ENCODE results near the gene GABPA.

The GABPA gene

GRCh38 chr21:25722631-25723030 lies 12.1 kb upstream of the GABPA start:
- ChIA-PET CTCF (interaction anchor here (1.1 kb wide), 1 partner anchor 15 kb away, joined by 4 read pairs; no protein-coding TSS in a partner anchor), POLR2A (no interaction called here)
- Histone ChIP-seq H3K4me1 (ENCODE audit: control insufficient read depth, insufficient read depth, low read length) (peaks cover 4% of the 10 kb centered on the region; the same call in 1 of the 2 replicates), H3K9me3 (ENCODE audit: control insufficient read depth, insufficient read depth, low read depth, low read length) (no peaks in the 10 kb centered on the region), H3K36me3 (ENCODE audit: control insufficient read depth in 2 of 2, insufficient read depth in 1 of 2, low read length in 2 of 2) (peaks cover 37 to 57% of the 10 kb centered on the region in 2 experiments), H3K4me3 (ENCODE audit: low read depth, low read length) (no peak overlapping the region), H3K27ac (ENCODE audit: extremely low read depth, low read depth, low read length) (no peak overlapping the region)
- TF ChIP-seq ZNF26 (tag by site-specific recombination; IDR thresholded peaks at IDR 0.05) (no peak), ZNF174 (tag by site-specific recombination; IDR thresholded peaks at IDR 0.05) (no peak), ZNF670 (tag by site-specific recombination; IDR thresholded peaks at IDR 0.05; ENCODE audit: low read depth) (no peak), ZNF211 (tag by site-specific recombination; IDR thresholded peaks at IDR 0.05; ENCODE audit: low read depth) (no peak), ZNF398 (tag by site-specific recombination; IDR thresholded peaks at IDR 0.05) (no peak), ZNF10 (tag by site-specific recombination; IDR thresholded peaks at IDR 0.05) (no peak), ZNF184 (tag by site-specific recombination; IDR thresholded peaks at IDR 0.05) (no peak), IKZF3 (tag by site-specific recombination; IDR thresholded peaks at IDR 0.05) (no peak), ZSCAN18 (tag by site-specific recombination; IDR thresholded peaks at IDR 0.05) (no peak), ZNF138 (tag by site-specific recombination; IDR thresholded peaks at IDR 0.05; ENCODE audit: borderline replicate concordance) (no peak), ZNF48 (tag by site-specific recombination; IDR thresholded peaks at IDR 0.05) (no peak), ZNF366 (tag by site-specific recombination; conservative IDR thresholded peaks at IDR 0.05) (no peak), ZSCAN4 (tag by site-specific recombination; IDR thresholded peaks at IDR 0.05) (no peak), HOXC10 (CRISPR knock-in tag; IDR thresholded peaks at IDR 0.05) (no peak), KLF9 (tag by site-specific recombination; IDR thresholded peaks at IDR 0.05; ENCODE audit: low read depth) (no peak), ZNF132 (tag by site-specific recombination; IDR thresholded peaks at IDR 0.05; ENCODE audit: borderline replicate concordance) (no peak), ZNF23 (tag by site-specific recombination; IDR thresholded peaks at IDR 0.05; ENCODE audit: borderline replicate concordance) (no peak), BCL6B (tag by site-specific recombination; IDR thresholded peaks at IDR 0.05) (no peak), ZNF274 (IDR thresholded peaks at IDR 0.05; ENCODE audit: low read length) (no peak), ZNF274 (tag by site-specific recombination; IDR thresholded peaks at IDR 0.05; ENCODE audit: borderline replicate concordance) (no peak)
- TF ChIP-seq, protein P1, sequence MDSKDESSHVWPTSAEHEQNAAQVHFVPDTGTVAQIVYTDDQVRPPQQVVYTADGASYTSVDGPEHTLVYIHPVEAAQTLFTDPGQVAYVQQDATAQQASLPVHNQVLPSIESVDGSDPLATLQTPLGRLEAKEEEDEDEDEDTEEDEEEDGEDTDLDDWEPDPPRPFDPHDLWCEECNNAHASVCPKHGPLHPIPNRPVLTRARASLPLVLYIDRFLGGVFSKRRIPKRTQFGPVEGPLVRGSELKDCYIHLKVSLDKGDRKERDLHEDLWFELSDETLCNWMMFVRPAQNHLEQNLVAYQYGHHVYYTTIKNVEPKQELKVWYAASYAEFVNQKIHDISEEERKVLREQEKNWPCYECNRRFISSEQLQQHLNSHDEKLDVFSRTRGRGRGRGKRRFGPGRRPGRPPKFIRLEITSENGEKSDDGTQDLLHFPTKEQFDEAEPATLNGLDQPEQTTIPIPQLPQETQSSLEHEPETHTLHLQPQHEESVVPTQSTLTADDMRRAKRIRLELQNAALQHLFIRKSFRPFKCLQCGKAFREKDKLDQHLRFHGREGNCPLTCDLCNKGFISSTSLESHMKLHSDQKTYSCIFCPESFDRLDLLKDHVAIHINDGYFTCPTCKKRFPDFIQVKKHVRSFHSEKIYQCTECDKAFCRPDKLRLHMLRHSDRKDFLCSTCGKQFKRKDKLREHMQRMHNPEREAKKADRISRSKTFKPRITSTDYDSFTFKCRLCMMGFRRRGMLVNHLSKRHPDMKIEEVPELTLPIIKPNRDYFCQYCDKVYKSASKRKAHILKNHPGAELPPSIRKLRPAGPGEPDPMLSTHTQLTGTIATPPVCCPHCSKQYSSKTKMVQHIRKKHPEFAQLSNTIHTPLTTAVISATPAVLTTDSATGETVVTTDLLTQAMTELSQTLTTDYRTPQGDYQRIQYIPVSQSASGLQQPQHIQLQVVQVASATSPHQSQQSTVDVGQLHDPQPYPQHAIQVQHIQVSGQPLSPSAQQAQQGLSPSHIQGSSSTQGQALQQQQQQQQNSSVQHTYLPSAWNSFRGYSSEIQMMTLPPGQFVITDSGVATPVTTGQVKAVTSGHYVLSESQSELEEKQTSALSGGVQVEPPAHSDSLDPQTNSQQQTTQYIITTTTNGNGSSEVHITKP (tag by site-specific recombination; IDR thresholded peaks at IDR 0.05), result no peak

All from HEK293 (cell line).